ENCODE results near the gene KIZ.

The KIZ gene

DNA sequence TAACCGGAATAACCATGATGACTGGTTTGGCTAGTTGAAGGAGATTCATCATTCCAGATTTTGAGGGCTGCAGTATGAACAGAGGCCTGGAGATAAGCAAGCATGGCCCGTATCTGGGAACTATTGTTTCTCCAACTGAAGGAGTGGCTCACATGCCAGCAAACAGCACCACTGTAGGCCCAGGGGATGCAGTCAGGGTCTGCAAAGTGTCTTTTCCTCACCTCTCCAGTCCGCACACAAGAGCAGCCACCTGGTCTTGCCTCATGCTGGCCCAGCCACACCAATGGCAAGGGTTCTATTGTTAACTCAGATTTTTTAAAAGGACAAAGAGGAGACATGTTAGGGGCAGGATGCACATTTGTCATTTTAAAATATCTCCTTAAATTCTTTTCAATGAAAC lies 55.1 kb downstream of the KIZ start:
- DNase-seq, result no peak

DNA sequence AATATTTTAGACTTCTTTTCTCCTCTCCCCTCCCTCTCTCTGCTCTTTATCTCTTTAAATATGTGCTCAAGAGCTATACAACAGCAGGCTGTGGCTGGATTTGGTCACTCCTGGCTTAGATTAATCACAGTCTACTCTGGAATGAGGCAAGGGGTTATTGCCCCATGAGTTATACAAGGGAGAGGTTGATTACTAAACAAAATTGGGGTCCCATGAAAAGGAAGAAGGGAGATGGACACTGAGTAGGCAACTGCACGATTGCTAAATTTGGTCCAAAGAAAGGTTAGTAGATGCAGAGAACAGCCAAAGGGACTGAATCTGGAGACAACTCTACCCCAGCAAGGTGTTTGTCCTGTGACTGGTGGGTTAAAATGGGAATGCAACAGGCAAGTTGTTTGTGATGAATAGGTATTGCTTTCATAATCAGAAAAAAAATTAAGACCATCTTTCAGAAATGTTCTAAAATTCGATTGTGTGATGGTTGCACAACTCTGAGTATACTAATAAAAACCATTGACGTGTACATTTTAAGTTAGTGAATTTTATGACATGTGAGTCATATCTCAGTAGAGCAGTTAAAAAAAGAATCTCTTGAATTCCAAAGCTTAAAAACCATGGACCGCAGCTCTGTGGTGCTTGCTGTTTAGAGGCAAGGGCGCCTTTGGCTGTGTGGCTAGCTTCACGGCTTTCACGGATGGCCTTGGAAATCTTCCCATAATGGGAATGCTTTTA lies 57.1 kb downstream of the KIZ start:
- DNase-seq, result no peak

DNA sequence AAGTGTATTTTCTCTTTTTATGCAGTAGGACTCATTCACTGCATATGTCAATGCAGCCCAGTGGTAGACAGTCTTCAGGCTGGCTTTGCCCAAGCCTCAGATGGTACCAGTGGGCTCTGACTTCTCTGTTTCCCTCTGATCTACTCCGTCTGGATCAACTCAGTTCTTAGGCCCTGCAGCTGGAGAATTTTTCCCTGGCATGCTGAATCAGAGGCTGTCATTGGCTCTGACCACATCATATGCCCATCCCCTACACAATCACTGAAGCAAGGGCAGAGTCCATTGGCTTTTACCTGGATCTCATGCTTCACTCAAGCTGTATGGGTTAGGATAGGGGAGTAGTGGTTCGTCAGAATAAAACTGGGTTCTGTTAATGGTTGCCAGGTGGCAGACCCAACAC lies 57.8 kb downstream of the KIZ start:
- DNase-seq, result no peak

DNA sequence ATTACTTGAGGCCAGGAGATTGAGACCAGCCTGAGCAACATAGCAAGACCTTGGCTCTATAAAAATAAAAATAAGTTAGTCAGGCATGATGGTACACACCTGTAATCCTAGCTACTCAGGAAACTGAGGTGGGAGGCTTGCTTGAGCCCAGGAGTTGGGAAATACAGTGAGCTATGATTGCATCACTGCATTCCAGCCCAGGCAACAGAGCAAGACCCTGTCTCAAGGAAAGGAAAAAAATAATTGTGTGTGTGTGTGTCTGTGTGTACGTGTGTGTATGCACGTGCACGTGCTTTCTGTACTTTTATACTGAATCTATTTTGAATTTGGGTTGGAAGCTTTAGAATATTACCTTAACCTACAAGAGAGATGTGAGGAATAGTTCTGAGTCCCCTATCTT lies 58.9 kb downstream of the KIZ start:
- no peak for DNase-seq

DNA sequence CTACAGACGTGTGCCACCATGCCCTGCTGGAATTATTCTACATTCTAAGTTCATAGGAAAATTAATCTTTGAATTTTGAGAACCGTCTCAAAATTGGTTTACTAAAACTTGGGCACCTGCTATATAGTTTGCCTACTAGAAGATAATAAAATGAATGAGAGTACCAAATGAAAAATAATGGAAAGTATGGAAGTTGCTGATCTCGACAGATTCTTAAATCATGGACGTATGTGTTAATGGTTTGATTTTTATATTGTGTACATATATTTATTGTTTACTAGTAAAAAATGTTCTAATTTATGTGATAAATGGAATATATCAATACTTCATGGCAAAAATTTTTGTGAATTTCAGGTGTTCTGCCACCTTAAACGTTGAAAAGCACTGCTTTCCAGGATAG lies 60.0 kb downstream of the KIZ start:
- DNase-seq, result no peak

DNA sequence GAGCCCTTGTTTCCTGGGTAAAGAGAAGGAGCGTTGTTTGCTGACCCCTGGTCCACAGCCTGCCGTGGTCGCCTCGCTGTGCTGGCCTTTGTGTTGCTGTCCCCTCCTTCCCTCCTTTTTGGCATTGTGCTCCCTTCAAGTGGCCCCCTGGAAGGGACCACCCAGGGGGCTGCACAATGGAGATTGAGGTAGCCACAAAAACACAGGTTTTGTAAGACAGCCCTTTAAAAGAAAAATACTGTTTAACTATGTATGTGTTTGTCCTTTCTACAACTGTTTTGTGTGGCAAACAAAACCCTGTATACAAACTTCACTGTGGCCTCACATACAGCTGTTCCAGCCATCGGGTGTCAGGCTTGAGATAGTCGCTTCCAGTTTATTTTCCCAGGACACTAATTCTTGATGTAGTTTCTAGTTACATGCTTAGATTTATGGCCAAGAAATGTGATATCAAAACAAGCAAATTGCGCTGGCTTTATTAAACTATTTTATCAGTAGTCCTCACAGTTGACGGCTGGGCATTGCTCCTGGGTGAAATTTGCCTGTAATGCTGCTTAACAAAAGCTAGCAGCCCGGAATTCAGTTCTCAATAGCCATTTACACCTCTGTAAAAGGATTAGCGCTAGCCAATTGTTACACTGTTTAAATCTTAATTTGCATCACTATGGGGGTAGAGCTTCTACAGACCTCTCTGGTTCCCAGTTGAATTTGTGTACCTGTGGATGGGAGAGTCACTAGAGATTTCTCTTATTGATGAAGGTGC lies 64.1 kb downstream of the KIZ start:
- peak; percentile 80 for DNase-seq

DNA sequence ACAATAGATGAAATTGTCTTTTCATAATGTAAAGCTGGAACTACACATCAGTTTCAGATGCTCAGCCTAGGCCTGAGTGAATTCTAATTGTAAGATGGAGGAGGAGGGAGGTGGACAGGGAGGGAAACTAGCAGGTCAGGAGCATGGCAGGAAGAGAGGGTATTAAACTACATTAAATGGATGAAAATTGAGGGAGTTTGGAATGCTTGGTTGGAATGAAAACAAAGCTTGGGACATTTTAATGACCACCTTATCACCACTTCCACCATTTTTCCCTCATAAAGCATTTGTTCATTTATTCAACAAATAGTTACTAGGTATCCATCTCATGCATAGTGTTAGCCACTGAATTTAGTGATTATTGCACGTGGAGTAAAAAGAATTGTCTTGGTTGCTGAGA lies 65.0 kb downstream of the KIZ start:
- no peak for DNase-seq

DNA sequence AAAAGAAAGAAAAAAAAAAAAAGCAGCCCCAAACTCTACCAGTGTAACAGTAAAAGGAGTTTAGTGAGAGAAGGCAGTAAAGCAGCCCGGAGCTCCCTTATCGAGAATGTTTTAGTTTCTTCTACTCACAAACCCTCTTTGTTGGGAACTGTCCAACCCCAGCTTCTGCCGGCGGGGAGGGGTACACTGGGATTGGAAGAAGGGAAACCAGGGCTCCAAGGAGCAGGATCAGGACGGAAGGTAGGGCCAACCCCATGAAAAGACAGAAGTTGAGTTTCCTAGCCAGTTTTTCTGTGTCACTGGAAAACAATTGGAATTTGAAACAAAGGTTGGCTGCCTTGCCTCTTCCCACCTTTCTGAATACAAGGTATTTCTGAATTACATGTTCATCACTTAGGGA lies 66.0 kb downstream of the KIZ start:
- DNase-seq, result no peak

DNA sequence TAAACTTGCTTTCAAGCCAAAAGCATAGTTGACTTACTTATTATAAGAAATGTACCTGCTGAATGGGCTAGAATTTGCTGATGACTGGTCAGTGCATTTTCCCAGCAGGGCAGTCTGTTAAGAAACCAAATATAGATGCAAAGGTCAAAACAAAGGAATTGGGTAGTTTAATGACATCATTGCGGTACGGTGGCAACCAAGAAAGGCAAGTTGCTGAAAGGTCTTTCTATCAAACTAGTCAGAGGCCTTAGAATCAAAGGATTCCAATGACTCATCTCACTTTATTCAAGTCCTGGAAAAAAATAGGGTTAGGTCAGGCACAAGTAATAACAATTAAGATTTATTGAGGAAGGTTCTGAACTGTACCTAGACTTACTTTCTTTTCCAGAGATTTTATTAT lies 76.4 kb downstream of the KIZ start:
- DNase-seq, result no peak

DNA sequence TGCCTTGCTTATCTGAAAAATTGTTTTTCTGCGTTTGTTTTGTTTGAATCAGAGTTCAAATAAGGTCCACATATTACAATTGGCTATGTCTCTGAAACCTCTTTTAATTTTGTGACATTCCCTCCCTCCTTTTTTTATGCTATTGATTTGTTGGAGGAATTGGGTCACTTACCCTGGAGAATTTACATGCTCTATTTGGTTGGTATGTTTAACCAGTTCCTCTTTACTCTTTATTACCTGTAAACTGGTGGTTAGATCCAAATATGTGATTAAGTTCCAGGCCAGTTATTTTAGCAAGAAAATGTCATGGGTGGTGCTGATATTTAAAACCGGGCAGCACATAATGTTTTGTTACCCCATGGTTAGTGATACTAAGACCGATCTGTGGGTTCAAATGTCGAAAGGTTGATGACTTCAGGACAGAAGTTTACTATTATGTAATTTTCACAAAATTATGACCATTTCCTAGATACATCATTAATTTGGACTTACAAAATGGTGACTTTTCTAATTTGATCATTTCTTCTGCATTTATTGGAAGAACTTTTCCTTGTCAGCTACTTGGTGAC lies 77.3 kb downstream of the KIZ start:
- DNase-seq, result no peak

DNA sequence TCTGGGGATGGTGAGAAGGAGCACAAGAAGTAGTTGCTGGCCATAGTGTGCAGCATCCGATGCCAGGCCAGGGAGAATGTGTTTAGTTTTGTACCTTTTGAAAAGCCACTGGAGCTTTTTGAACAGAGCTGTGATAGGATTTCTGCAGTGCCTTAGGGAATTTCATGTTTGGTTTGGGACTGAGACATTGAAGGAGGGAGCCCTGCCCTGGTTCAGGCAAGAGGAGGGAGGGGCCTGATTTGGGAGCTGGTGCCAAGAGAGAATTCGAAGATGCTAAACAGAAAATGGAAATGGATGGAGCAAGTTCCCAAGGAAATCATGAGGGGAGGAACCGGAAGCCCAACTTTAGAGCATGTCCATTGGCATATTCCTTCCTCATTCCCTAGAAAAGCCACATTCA lies 80.7 kb downstream of the KIZ start:
- no peak for DNase-seq

DNA sequence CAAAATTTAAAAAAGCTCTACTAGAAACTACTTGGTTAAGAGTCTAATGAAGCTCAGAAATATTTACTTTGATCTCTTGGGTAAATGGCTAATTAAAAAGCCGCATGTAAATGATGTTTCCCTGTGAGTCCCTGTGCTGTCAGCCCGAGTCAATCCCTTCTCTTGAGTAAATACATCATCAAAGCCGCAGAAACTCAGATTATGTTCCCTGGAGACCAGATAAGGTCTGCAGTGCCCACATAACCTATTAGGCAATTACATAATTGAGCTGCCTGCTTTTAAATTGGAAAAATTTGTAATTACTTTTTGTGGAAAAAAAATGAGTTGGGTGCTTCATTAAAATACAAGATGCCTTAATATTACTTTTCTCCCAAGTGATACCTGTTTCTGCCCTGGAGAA lies 83.1 kb downstream of the KIZ start:
- DNase-seq, result no peak

DNA sequence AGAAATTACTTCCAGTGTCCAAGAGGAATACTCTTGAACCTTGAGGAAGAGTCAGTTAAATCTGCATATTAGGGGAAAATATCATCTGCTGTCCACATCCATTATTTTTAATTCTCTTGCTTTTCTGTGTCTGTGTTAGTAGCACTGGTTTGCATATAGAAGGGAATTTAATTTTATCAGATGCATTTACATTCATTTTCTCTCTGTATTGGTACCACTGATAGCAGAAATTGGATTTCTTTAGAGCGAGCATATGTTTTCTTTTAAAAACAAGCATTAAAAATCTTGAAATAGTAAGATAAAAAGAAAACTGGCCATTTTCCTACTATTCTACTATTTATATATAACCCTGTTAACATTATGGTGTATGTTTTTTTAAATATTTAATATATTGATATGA lies 83.8 kb downstream of the KIZ start:
- no peak for DNase-seq

DNA sequence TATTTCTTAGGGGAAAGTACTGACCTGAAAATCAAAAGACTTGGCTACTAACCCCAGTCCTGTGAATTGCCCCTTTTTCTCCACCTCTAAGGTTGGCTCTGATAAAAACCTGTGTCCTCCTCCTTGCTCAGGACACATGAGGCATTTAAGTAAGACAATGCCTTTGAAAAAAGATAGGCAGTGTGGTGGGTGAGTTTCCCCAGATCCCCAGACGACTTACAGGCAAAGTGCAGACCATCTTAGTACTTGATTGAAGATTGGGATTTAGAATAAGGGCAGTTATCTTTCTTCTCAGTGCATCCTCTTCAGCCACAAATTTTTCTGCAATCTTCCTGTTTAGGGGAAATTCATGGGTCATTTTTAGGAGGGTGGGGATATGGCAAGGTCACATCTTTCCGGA lies 87.8 kb downstream of the KIZ start:
- no peak for DNase-seq

DNA sequence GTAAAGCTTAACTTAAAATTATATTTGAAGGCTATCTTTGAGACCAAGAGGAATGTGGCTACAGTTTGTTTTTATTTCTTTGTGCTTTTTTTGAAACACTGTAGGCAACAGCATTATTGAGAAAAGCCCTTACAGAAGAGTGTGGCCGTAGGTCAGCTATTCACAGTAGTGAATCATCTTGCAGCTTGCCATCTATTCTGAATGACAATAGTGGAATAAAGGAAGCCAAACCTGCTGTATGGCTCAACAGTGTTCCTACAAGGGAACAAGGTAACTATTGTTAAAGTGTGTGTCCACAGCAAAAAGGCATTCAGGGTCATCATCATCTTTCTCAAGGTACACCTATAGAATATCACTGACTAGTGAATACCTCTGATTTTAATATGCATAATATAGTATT lies 88.5 kb downstream of the KIZ start:
- DNase-seq, result no peak

DNA sequence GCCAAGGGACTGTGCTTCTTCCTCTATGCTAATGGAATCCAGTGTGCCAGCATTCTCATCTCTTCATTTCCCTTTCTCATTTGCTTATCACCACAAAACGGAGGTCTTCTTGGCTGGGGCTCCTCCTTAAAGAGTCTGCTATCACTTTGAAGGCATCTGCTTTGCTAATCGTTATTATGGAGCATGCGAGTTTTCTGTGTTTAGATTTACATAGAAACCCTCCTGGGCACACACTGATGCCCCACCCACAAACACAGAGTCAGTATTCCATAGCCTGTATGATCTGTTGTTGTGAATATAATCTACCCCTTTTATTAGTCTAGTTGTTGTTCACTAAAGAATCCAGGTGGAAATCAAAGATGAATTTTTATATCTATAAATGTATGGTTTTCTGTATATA lies 93.8 kb downstream of the KIZ start:
- no peak for DNase-seq

DNA sequence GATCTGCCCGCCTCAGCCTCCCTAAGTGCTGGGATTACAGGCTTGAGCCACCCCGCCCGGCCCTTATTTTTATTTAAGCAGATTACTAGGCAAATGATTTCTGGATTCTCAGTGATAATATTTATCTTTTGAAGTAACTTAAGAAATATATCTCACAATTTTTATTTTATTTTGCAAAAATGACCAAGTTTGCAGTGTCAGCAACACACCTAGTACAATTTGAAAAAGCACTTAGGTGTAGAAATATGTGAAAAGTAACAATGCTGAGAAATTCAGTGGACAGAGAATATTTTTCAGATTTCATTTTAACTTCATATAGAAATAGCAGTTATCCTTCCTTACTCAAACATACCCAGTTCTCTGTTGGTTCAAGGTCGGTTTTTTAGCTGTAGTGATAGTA lies 98.3 kb downstream of the KIZ start:
- DNase-seq, result no peak

DNA sequence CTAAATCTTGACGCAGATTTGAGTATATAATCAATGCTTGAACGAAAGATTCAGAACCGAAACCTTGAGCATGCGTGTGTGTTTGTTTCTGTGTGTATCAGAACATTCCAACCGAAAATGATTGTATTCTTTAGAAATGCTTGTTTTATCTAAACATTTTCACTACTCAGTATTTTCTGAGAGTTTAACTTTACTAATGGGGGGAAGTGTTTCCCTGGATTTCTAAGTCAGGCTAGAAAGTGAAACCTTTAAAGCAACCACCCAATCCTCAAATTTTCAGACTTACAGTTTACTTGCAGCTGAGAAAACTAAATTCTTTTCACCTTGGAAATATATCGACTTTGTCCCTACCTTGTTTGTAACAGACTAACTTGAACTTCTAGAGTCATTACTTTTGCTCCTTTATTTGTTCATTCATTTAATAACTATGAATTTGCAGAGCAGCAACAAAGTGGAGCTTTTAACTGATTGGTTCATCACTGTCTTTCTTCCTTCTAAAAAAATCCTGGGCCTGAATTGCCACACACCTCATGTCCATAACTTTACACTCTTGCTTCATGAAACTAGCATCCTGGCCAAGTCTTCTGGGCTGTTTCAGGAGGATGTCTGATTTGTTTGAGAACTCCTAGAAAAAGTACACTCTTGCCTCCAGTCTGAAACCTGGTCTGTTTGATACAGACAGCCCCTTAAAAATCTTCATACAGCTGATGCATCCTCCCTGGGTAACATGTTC lies 99.5 kb downstream of the KIZ start:
- DNase-seq, result no peak

DNA sequence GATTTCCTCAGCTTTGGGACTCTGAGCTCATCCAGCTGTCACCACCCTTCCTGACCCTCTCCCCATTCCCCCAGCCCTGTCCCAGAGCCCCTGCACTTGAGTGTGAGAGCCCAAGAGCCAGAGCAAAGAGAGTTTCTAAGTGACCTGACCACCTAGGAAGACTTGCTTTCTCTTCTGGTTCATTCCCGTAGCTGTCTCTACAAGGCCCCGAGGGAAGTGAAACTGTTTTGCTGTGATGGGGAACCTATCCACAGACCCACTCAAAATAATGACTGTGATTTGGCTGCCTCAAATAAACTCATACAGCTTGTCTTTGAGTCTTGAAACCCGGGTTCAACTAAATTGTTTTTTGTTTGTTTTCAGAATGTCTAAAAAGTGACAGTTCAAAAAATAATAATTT lies 102.6 kb downstream of the KIZ start:
- no peak for DNase-seq

DNA sequence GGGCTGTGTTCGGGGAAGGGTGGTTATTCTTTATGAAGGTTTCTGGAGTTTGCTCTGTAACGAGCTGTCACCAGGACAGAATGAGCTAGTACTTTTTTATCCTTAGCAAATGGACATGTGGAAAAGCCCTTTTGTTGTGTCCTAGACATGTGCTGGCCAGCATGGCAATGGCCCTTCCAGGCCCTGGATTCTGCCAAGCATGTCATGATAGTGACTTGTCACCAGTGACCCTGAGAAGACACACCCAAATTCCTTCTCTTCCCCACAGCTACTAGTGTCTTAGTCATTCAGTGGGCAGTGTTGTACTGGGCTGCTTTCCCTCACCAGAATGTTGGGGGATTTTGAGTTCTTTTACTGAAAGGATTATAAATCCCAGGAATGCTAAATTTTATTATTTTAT lies 103.3 kb downstream of the KIZ start:
- DNase-seq, result no peak

DNA sequence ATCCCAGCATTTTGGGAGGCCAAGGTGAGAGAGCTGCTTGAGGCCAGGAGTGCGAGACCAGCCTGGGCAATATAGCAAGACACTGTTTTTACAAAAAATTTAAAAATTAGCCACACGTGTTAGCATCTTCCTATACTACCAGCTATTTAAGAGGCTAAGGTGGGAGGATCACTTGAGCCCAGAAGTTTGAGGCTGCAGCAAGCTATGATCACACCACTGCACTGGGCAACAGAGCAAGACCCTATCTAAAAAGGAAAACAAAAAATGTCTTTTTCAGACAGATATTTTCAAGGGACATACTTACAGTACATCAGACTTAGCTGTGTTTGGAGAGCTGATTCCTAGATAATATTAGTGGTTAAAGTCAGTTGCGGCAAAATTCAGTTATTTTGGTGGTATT lies 104.3 kb downstream of the KIZ start:
- DNase-seq, result no peak

DNA sequence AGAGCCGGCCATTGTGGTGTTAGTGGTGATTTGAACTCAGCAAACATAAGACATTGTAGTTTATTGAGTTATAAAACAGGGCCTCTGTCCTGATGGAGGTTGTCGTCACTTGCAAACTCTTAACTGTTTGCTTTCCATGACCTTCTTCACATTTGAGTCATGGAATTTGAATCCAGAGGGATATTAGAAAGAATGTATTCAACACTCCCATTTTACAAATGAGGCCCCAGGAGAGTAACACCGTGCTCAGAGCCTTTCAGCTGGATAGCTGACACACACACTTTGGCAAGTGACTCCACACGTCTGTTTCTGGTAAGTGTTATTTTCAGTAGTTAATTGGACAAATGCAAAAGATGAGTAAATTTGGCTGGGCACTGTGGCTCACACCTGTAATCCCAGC lies 104.8 kb downstream of the KIZ start:
- DNase-seq, result no peak

DNA sequence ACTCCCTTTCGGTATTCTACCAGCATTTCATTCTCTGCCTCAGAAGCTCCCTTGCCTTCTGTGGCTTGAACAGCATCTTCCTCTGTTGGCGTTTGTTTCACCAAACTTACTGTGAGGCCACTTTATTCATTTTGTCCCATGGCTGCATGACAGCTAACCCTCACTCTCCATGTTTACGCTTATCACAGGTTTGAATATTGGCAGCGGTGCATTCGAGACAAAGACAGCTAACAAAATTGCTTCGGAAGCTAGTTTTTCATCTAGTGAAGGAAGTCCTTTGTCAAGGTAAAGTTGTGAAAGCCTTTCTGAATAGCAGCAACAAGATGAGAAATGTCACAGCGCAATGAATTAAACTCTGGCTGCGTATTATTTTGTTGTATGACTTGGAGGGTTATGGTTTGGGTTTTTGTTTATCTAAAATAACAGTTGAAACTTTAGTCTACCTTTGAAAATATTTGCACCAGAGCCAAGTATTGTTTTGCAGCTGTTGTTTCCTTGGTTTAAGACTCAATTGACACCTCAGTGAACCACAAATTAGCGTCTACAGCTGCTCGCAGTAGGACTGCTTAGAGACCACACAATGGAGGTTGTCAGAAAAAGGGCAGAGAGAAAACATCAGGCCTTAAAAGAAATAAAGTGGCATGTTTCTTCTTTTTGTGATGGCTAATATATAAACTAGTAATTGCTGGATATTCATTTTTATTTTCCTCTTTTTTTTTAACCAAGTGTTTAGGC lies 106.8 kb downstream of the KIZ start:
- no peak for DNase-seq
